HUES48 (cell line): Measurements from ENCODE around the gene LSM12.
A peak's percentile ranks its signal among the peaks of the same experiment; 100 is the strongest.
"Not testable (repeated sequence)": the region's sequence is repeated elsewhere in the genome, so short reads cannot be mapped to it uniquely, and the experiment has no call there.

Source experiments
- H3K27ac ChIP-seq: one replicate; pipeline ENCODE4 v1.7.0; 2013; ENCODE audit warnings: low read depth, low read length, inconsistent platforms
- H3K27me3 ChIP-seq: 2 replicates; pipeline ENCODE4 v1.6.1; 2013; ENCODE audit warnings: mild to moderate bottlenecking, low read length; ENCODE audit not compliant: control insufficient read depth, insufficient read depth
- H3K36me3 ChIP-seq: 2 replicates; pipeline ENCODE4 v1.6.1; 2013; ENCODE audit warnings: low read length; ENCODE audit not compliant: control insufficient read depth, insufficient read depth
- H3K4me1 ChIP-seq: 2 replicates; pipeline ENCODE4 v1.6.1; 2013; ENCODE audit warnings: mild to moderate bottlenecking, low read length; ENCODE audit not compliant: control insufficient read depth, insufficient read depth
- H3K4me3 ChIP-seq: 2 replicates; pipeline ENCODE4 v1.5.1; 2013; ENCODE audit warnings: mild to moderate bottlenecking, low read depth, low read length
- H3K9ac ChIP-seq: 2 replicates; pipeline ENCODE4 v1.6.1; 2013; ENCODE audit warnings: mild to moderate bottlenecking, low read depth, low read length, moderate library complexity
- H3K9me3 ChIP-seq: 2 replicates; pipeline ENCODE4 v1.6.1; 2013; ENCODE audit warnings: low read length; ENCODE audit not compliant: control insufficient read depth, insufficient read depth

The LSM12 gene

GRCh38 chr17:44049294-44050060 is 17.0 kb downstream of the LSM12 start:
- Histone ChIP-seq H3K27ac (no peak overlapping the region), H3K9me3 (no peaks in the 10 kb centered on the region), H3K27me3 (no peaks in the 10 kb centered on the region), H3K36me3 (peaks cover 74% of the 10 kb centered on the region), H3K4me1 (peaks cover 3% of the 10 kb centered on the region; the same call in 1 of the 2 replicates), H3K4me3 (no peak overlapping the region), H3K9ac (no peak overlapping the region)

- H3K9ac ChIP-seq, H3K9me3 ChIP-seq, H3K27ac ChIP-seq, H3K4me3 ChIP-seq, H3K27me3 ChIP-seq, H3K4me1 ChIP-seq: not testable (repeated sequence)
- H3K36me3 ChIP-seq: peaks cover 56% of the 10 kb centered on the region
Measured at GRCh38 chr17:44046893-44047292, 19.6 kb downstream of the LSM12 start.

GRCh38 chr17:44045486-44045885 is 21.0 kb downstream of the LSM12 start:
- Histone ChIP-seq H3K9me3 (no peaks in the 10 kb centered on the region), H3K4me1 (peaks cover 5% of the 10 kb centered on the region; the same call in 1 of the 2 replicates), H3K27ac (no peak overlapping the region), H3K27me3 (no peaks in the 10 kb centered on the region), H3K36me3 (peaks cover 42% of the 10 kb centered on the region), H3K9ac (no peak overlapping the region), H3K4me3 (no peak overlapping the region)

GRCh38 chr17:44044071-44044470 is 22.4 kb downstream of the LSM12 start:
- Histone ChIP-seq H3K27me3 (no peaks in the 10 kb centered on the region), H3K4me1 (peaks cover 5% of the 10 kb centered on the region; the same call in 1 of the 2 replicates), H3K36me3 (peaks cover 41% of the 10 kb centered on the region), H3K9me3 (no peaks in the 10 kb centered on the region), H3K9ac (no peak overlapping the region), H3K4me3 (no peak overlapping the region), H3K27ac (no peak overlapping the region)

- peaks cover 38% of the 10 kb centered on the region for H3K36me3 ChIP-seq
- no peak overlapping the region for H3K4me3 ChIP-seq
- no peaks in the 10 kb centered on the region for H3K9me3 ChIP-seq
- peaks cover 5% of the 10 kb centered on the region; the same call in 1 of the 2 replicates for H3K4me1 ChIP-seq
- H3K9ac ChIP-seq: no peak overlapping the region
- peak overlapping the region; percentile 20 for H3K27ac ChIP-seq
- no peaks in the 10 kb centered on the region for H3K27me3 ChIP-seq
Measured at GRCh38 chr17:44043272-44043696, 23.2 kb downstream of the LSM12 start.

- Histone ChIP-seq H3K36me3 (peaks cover 47% of the 10 kb centered on the region), H3K4me3 (no peak overlapping the region), H3K9ac (no peak overlapping the region), H3K27me3 (no peaks in the 10 kb centered on the region), H3K4me1 (peaks cover 5% of the 10 kb centered on the region; the same call in 1 of the 2 replicates), H3K9me3 (no peaks in the 10 kb centered on the region), H3K27ac (no peak overlapping the region)
Measured at GRCh38 chr17:44039829-44040635, 26.4 kb downstream of the LSM12 start.

GRCh38 chr17:44038604-44039011 is 27.9 kb downstream of the LSM12 start:
- Histone ChIP-seq H3K36me3 (peaks cover 55% of the 10 kb centered on the region), H3K4me3 (no peak overlapping the region), H3K27me3 (no peaks in the 10 kb centered on the region), H3K4me1 (no peaks in the 10 kb centered on the region), H3K9me3 (no peaks in the 10 kb centered on the region), H3K9ac (no peak overlapping the region), H3K27ac (no peak overlapping the region)

- H3K4me3 ChIP-seq: no peak overlapping the region
- peaks cover 59% of the 10 kb centered on the region for H3K36me3 ChIP-seq
- no peaks in the 10 kb centered on the region for H3K9me3 ChIP-seq
- no peaks in the 10 kb centered on the region for H3K27me3 ChIP-seq
- no peak overlapping the region for H3K9ac ChIP-seq
- no peaks in the 10 kb centered on the region for H3K4me1 ChIP-seq
- H3K27ac ChIP-seq: no peak overlapping the region
Measured at GRCh38 chr17:44037471-44037870, 29.0 kb downstream of the LSM12 start.

- H3K9me3 ChIP-seq, H3K27me3 ChIP-seq, H3K4me1 ChIP-seq, H3K4me3 ChIP-seq, H3K27ac ChIP-seq, H3K9ac ChIP-seq: not testable (repeated sequence)
- peaks cover 74% of the 10 kb centered on the region for H3K36me3 ChIP-seq
Measured at GRCh38 chr17:44034688-44035087, 31.8 kb downstream of the LSM12 start.

GRCh38 chr17:44033861-44034408 is 32.5 kb downstream of the LSM12 start:
- H3K36me3 ChIP-seq: peaks cover 78% of the 10 kb centered on the region
- H3K9ac ChIP-seq: no peak overlapping the region
- H3K4me3 ChIP-seq: no peak overlapping the region
- H3K27ac ChIP-seq: no peak overlapping the region
- no peaks in the 10 kb centered on the region for H3K27me3 ChIP-seq
- H3K4me1 ChIP-seq: no peaks in the 10 kb centered on the region
- H3K9me3 ChIP-seq: no peaks in the 10 kb centered on the region

GRCh38 chr17:44030482-44030881 is 36.0 kb downstream of the LSM12 start:
- H3K36me3 ChIP-seq: peaks cover 61% of the 10 kb centered on the region
- H3K27me3 ChIP-seq: no peaks in the 10 kb centered on the region
- H3K4me3 ChIP-seq: no peak overlapping the region
- no peak overlapping the region for H3K9ac ChIP-seq
- H3K4me1 ChIP-seq: no peaks in the 10 kb centered on the region
- H3K9me3 ChIP-seq: no peaks in the 10 kb centered on the region
- H3K27ac ChIP-seq: no peak overlapping the region
